ENCODE measurements around the gene TCF7L2.

DNA sequence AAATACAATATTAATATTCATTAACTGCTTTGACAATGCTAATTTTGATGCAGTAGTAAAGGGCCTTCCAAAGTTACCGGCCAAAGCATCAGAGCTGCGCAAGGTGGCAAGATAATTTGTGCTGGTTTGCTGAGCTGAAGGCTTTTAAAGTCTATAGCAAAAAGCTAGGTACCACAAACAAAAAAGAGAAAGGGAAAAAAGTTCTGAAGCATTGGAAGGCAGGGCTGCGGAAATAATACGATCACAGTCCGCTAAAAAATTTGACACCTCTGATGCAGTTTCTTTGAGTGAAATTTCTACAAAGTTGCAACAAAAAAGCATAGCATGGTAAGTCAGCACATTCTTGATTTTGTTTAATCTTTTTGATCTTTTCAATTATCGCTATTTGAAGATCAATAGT lies 175.6 kb downstream of the TCF7L2 start:
- TF ChIP-seq CTCF (IDR thresholded peaks at IDR 0.05) (no peak), POLR2A (IDR thresholded peaks at IDR 0.05) (no peak)
